ENCODE data around the gene RNF130.

Gene RNF130

GRCh38 chr5:180071531-180072255 lies at the start of gene RNF130:
TSS of gene RNF130 (minus strand) at chr5:180071759. CDS start at chr5:180071702, 57 bp downstream.
- peak; percentile 67 to 77 for DNase-seq

GRCh38 chr5:180120237-180121101 lies 48.9 kb upstream of the RNF130 start:
- no peak for DNase-seq

- no peak for DNase-seq
Observed at GRCh38 chr5:180119903-180120236, 48.3 kb upstream of the RNF130 start.

- no peak for DNase-seq
Observed at GRCh38 chr5:180119031-180119902, 47.7 kb upstream of the RNF130 start.

GRCh38 chr5:180118391-180118791 lies 46.8 kb upstream of the RNF130 start:
- DNase-seq, result no peak

GRCh38 chr5:180117000-180117725 lies 45.6 kb upstream of the RNF130 start:
- DNase-seq, result no peak

GRCh38 chr5:180116077-180116999 lies 44.8 kb upstream of the RNF130 start:
- DNase-seq, result no peak

- DNase-seq, result no peak
Observed at GRCh38 chr5:180115326-180116076, 43.9 kb upstream of the RNF130 start.

- no peak for DNase-seq
Observed at GRCh38 chr5:180114304-180115003, 42.9 kb upstream of the RNF130 start.

GRCh38 chr5:180113660-180114303 lies 42.2 kb upstream of the RNF130 start:
- DNase-seq, result no peak

- DNase-seq, result no peak
Observed at GRCh38 chr5:180112181-180112861, 40.8 kb upstream of the RNF130 start.

GRCh38 chr5:180111273-180112002 lies 39.9 kb upstream of the RNF130 start:
- DNase-seq, result no peak

GRCh38 chr5:180109920-180110319 lies 38.4 kb upstream of the RNF130 start:
- no peak for DNase-seq

- DNase-seq, result no peak
Observed at GRCh38 chr5:180107005-180107404, 35.4 kb upstream of the RNF130 start.

- no peak for DNase-seq
Observed at GRCh38 chr5:180105827-180106312, 34.3 kb upstream of the RNF130 start.

GRCh38 chr5:180104168-180104530 lies 32.6 kb upstream of the RNF130 start:
- no peak for DNase-seq

- no peak for DNase-seq
Observed at GRCh38 chr5:180103487-180104167, 32.1 kb upstream of the RNF130 start.

All from activated CD4-positive, alpha-beta T cell treated with anti-CD3 and anti-CD28 coated beads, Interleukin-2, amount 50 U/mL, for 4 hours (primary cell).